NK-92 (cell line): ENCODE results near the gene VTCN1.

Experiments used
- DNase-seq: peaks from one replicate; lab custom pipeline; 2025; ENCODE audit not compliant: unreplicated experiment; lab: John Stamatoyannopoulos, UW

The VTCN1 gene

GRCh38 chr1:117210386-117210785 is 341 bp downstream of the VTCN1 start:
- DNase-seq: no peak

- no peak for DNase-seq
Measured at GRCh38 chr1:117209094-117209493, 1.6 kb downstream of the VTCN1 start.

GRCh38 chr1:117208580-117208979 is 2.1 kb downstream of the VTCN1 start:
- DNase-seq: no peak

- no peak for DNase-seq
Measured at GRCh38 chr1:117205368-117205767, 5.4 kb downstream of the VTCN1 start.

GRCh38 chr1:117201808-117202207 is 8.9 kb downstream of the VTCN1 start:
- DNase-seq: no peak

- DNase-seq: no peak
Measured at GRCh38 chr1:117198097-117198496, 12.6 kb downstream of the VTCN1 start.

- no peak for DNase-seq
Measured at GRCh38 chr1:117189726-117190125, 21.0 kb downstream of the VTCN1 start.

GRCh38 chr1:117188816-117189437 is 21.8 kb downstream of the VTCN1 start:
- DNase-seq: no peak

GRCh38 chr1:117188170-117188815 is 22.4 kb downstream of the VTCN1 start:
- DNase-seq: no peak

- no peak for DNase-seq
Measured at GRCh38 chr1:117183112-117183511, 27.6 kb downstream of the VTCN1 start.

- DNase-seq: no peak
Measured at GRCh38 chr1:117182319-117182718, 28.4 kb downstream of the VTCN1 start.

GRCh38 chr1:117181630-117182041 is 29.1 kb downstream of the VTCN1 start:
- DNase-seq: no peak

GRCh38 chr1:117180147-117180967 is 30.4 kb downstream of the VTCN1 start:
- no peak for DNase-seq

GRCh38 chr1:117179471-117179870 is 31.3 kb downstream of the VTCN1 start:
- no peak for DNase-seq

- no peak for DNase-seq
Measured at GRCh38 chr1:117178756-117179155, 32.0 kb downstream of the VTCN1 start.

GRCh38 chr1:117177376-117177775 is 33.4 kb downstream of the VTCN1 start:
- no peak for DNase-seq

- DNase-seq: no peak
Measured at GRCh38 chr1:117176579-117176978, 34.1 kb downstream of the VTCN1 start.

GRCh38 chr1:117174851-117175250 is 35.9 kb downstream of the VTCN1 start:
- no peak for DNase-seq

GRCh38 chr1:117173691-117174090 is 37.0 kb downstream of the VTCN1 start:
- no peak for DNase-seq

GRCh38 chr1:117173006-117173405 is 37.7 kb downstream of the VTCN1 start:
- DNase-seq: no peak

- no peak for DNase-seq
Measured at GRCh38 chr1:117171900-117172511, 38.7 kb downstream of the VTCN1 start.
